ENCODE data around the gene ZCWPW1.

The ZCWPW1 gene

GRCh38 chr7:100423315-100423714 lies 5.2 kb downstream of the ZCWPW1 start:
- DNase-seq (ENCODE audit: low read depth) = no peak
- H3K4me3 ChIP-seq (ENCODE audit: low read depth, low read length) = no peak overlapping the region
- TF ChIP-seq CTCF (conservative IDR thresholded peaks at IDR 0.05; ENCODE audit: low read depth, low read length) = no peak

GRCh38 chr7:100419660-100420226 lies 8.8 kb downstream of the ZCWPW1 start:
- peak; percentile 14 for DNase-seq (ENCODE audit: low read depth)
- TF ChIP-seq CTCF (conservative IDR thresholded peaks at IDR 0.05; ENCODE audit: low read depth, low read length) = no peak
- no peak overlapping the region for H3K4me3 ChIP-seq (ENCODE audit: low read depth, low read length)

- no peak overlapping the region for H3K4me3 ChIP-seq (ENCODE audit: low read depth, low read length)
- no peak for TF ChIP-seq CTCF (conservative IDR thresholded peaks at IDR 0.05; ENCODE audit: low read depth, low read length)
- peak; percentile 13 for DNase-seq (ENCODE audit: low read depth)
Measured at GRCh38 chr7:100418930-100419659, 9.4 kb downstream of the ZCWPW1 start.

GRCh38 chr7:100415448-100415847 lies 13.1 kb downstream of the ZCWPW1 start:
- no peak for TF ChIP-seq CTCF (conservative IDR thresholded peaks at IDR 0.05; ENCODE audit: low read depth, low read length)
- DNase-seq (ENCODE audit: low read depth) = no peak
- no peak overlapping the region for H3K4me3 ChIP-seq (ENCODE audit: low read depth, low read length)

- H3K4me3 ChIP-seq (ENCODE audit: low read depth, low read length) = no peak overlapping the region
- TF ChIP-seq CTCF (conservative IDR thresholded peaks at IDR 0.05; ENCODE audit: low read depth, low read length) = no peak
- DNase-seq (ENCODE audit: low read depth) = no peak
Measured at GRCh38 chr7:100413889-100414288, 14.6 kb downstream of the ZCWPW1 start.

- DNase-seq (ENCODE audit: low read depth) = no peak
- H3K4me3 ChIP-seq (ENCODE audit: low read depth, low read length) = no peak overlapping the region
Measured at GRCh38 chr7:100413346-100413745, 15.2 kb downstream of the ZCWPW1 start.

More at GRCh38 chr7:100413346-100413745, 15.2 kb downstream of the ZCWPW1 start:
- TF ChIP-seq CTCF (conservative IDR thresholded peaks at IDR 0.05; ENCODE audit: low read depth, low read length) = no peak
